ENCODE data around the gene RARRES1.

Gene RARRES1

DNA sequence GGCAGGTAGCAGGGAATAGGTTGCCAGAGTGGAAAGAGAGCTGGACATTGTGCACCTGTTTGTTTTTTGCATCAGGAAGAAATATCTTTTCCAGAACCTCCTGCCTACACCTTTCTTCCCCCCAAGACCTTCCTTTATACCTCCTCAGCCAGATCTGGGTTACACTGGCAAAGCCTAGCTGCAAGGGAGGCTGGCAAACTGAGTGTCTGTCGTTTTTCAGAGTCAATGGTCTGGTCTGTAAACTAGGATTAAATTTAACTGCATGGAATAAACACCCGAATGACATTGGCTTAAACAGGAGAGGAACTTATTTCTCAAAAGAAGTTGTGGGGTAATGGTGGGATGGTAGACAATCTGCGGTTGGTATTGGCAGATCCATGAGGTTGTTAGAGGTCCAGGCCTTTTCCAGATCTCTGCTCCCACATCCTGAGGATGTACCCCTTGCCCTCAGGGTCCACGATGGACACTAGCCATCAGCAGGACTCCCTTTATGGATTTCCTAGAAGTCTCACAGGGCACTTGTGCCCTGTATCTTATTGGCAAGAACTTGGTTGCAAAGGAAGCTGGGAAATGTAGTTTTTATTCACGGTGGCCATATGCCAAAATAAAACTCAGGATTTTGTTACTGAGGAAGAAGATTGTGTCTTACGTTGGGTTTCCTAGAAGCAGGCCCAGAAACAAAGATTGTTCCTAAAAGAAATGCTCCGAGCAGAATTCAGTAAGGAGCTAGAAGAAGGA lies 3.2 kb upstream of the RARRES1 start:
- in situ Hi-C loops (cut with MboI; ENCODE audit: low sequenced_read_pairs) = no loop called here

DNA sequence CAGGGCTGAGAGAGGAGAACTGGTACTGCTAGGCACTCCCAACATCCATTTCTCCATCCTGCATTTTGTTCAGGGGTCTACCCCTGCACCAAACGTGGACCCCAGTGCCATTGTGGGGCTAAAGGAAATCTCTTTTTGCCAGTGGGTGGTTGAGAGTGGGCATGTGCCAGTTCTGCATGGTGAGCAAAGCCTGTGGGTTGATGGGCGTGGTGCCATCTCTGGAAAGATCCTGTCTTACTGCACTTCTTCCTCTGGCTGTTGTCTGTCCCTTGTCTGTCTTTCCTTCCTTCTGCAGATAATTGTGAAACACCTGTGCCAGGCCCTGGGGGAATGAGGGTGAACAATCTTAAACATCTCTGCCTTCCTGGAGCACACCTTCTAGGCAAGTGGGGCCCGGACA lies 1.4 kb upstream of the RARRES1 start:
- in situ Hi-C loops (cut with MboI; ENCODE audit: low sequenced_read_pairs) = no loop called here

DNA sequence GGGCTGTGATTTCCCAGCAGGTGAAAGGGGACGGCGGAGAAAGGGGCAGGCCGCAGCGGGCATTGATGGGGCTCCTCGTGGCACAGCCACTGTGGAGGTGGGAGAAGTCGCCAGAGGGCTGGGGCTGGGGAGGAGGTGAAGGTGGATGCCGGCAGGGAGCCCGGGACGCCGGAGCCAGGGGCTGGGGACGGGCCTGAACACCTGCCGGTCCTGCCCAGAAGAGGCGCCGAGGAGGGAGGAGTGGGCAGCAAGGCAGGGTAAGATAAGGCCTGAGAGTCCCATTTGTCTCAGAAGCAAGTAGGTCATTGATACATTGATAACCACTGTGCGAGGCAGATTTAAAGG lies 571 bp upstream of the RARRES1 start:
- in situ Hi-C loops (cut with MboI; ENCODE audit: low sequenced_read_pairs) = no loop called here

DNA sequence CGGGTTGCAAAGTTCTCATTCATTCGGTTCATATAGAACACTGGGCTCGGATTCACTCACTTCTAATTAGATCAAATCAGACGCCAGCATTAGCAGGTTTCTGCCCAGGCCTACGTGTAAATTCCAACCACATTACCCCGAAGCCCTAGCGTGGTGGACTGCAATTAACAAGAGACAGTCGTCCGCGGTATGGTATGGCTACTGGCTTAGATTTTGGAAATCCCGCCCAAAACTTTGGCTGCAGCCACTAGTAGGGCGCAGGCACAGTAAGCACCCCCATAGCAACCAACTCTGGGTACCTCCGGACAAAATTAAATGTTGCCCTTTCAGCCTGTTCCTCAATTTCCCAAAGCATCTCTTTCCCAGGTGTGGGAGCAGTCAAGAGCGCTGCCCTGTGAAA lies 771 bp downstream of the RARRES1 start:
- in situ Hi-C loops (cut with MboI; ENCODE audit: low sequenced_read_pairs) = no loop called here

DNA sequence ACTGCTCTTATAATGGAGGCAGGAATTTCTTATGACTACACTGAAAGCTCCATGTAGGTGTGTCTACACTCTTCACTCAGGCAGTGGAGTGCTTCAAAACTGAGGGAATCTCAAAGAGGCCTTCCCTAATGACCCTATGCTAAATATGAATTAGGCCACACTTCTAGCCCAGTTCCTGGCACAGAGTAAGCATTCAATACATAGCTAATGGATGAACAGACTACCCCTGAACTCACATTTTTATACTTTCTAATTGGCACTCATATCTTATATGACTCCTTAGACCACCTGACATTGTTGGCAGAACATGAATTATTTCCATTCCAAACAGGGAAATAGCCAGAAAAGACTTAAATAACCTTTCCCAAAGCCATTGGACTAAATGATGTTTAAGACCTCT lies 3.4 kb downstream of the RARRES1 start:
- in situ Hi-C loops (cut with MboI; ENCODE audit: low sequenced_read_pairs) = no loop called here

DNA sequence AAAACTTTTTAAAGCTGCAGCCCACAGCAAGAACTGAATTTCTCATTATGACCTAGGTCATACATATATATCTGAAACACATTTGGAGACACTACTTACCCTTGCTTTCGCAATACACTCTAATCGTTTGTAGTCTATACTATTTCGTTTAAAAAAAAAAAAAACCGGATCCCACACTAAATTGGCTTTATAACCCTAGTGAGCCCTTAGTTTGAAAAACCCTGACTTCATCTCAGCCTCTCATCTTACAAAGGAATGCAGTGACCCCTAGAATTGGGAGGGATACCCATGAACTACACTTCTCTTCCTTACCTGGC lies 4.2 kb downstream of the RARRES1 start:
- in situ Hi-C loops (cut with MboI; ENCODE audit: low sequenced_read_pairs) = no loop called here

DNA sequence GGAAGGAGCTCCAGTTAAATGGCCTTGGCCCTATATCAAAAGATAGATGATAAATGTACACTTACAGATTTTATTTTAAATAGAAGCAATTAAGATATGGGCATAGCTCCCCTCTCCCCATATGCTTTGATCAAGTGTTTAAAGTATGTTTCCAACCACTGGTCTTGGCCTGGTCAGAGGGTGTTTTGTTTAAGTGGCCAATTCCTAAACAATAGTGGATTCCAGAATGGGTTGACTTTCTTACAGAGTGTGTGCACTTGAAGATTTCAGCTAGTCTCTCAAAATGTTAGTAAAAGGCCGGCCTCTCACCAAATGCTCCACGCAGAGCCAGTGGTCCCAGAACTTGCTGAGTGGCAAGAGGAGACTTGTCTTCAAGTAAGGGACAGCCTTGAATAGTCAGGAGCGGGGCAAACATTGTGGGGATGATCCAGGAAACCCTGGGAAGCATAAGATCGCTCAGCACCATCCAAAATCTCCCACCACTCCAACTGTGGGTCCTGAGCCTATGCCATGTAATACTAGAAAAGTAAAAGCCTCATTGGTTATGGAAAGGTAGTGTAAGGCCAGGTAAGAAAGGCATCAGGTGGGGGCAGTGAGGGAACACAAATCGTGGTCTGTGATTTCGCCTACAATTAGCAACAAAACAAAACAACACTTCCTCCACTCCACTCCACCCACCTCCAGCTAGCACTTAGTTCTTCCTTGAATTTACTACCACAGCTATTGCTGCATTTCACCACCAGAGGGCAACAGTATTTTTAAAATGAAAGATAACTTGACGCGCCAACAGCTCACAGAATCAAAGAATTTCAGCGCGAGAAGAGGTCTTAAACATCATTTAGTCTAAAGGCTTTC lies 4.8 kb downstream of the RARRES1 start:
- in situ Hi-C loops (cut with MboI; ENCODE audit: low sequenced_read_pairs) = no loop called here

DNA sequence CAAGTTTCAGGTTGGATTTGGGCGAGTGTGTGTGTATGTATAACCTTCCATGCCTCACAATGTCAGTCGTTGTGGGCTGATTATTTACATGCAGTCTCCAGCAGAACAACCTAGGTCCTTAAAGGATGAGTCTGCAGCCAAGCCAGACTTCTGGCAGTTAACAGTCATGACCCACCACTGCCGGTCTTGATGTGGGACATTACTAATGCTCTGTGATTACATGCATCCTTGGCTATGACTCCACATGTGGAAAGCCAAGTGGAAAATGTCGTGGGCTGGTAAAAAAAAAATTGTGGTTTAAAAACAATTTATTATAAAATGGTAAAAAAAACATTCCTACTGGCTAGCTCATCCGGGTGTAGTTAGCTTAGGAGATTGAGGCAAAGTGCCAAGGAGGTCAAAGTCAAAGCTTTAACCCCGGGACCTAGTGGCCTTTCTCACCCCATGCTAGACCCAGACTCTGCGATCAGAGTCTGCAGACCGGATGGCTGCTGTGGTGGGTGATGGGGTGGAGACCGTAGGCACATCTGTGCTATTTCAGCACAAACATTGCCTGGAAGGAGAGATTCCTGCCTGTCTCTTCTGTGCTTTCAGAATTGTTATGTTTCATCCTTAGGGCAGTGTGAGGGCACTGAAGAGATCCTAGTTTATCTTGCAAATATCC lies 6.8 kb downstream of the RARRES1 start:
- in situ Hi-C loops (cut with MboI; ENCODE audit: low sequenced_read_pairs) = no loop called here

DNA sequence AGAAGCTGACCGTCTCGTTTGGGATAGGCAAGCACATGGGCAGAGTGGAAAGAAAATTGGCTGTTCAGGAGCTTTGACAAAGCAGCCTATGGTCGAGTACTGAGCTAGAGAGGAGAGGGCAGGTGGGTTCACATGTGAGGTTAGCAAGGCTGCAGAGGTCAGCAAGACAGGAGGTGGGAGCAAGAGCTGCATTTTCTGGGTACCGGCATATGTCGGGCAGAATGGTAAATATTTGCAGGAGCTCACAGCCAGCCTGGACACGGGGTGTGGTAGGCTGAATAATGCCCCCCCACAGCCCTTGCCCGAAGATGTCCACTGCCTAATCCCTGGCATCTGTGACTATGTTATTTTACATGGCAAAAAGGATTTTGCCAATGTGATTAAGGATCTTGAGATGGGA lies 8.3 kb downstream of the RARRES1 start:
- in situ Hi-C loops (cut with MboI; ENCODE audit: low sequenced_read_pairs) = no loop called here

DNA sequence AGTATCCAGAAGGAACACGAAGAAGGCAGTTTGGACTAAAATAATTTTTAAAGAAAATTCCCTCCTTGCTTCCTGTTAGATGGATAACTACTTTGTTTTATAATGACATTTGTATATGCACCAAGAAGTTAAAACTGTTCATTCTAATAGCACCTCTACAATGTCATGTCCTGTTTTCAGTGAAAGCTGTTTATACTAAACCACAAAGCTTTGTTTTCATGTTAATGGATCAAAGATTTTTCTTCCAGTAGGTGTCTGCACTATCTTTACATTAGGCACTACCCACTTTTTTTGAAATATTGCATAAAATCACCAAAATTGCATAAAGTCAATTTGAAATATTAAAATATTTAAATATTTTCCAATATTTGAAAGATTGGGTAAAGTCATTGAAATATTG lies 10.1 kb downstream of the RARRES1 start:
- in situ Hi-C loops (cut with MboI; ENCODE audit: low sequenced_read_pairs) = no loop called here

DNA sequence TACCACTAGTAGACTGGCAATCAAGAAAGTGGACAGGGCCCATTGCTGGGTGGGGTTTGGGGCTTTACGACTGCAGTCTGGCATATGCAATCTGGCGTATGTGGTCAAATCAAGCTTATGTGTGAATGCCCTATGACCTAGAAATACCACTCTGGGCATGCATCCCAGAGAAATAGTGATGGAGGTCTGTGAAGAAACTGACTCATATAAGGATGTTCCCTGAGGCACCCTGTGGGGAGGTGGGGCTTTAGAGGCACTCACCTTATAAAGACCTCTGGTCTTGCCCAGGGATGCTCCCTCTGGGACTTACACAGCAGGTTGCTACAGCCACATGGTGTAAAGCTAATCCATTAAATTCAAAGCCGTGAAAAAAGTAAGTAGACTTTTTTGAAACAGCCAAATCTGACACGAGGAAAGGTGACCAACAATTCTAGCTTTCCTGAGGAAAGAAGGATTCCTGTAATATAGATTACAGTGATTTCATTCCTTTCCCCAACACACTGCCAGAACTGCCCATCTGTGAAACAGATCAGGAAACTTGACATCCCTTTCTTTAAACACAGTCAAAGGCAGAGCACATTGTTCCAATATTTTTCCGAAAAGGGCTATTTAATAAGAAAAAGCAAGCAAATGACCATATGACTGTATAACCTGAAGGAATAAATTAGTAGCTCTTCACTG lies 13.6 kb downstream of the RARRES1 start:
- in situ Hi-C loops (cut with MboI; ENCODE audit: low sequenced_read_pairs) = no loop called here

DNA sequence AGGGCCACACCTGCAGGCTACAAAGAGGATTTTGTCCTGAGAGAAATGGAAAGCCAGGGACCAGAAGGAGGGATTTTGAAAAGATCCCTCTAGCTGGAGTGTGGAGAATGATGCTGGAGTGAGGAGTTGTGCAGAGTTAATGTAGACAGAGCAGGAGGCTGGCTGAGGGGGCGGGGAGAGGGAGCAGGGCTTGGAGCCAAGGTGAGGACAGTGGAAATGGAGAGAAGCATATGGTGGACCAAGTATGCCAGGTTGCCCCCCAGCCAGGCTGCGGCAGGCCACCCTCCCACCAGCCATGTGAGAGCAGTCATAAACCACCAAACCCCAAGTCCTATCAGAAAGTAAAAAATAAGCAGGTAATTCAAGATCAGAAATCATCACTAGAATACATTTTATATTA lies 14.7 kb downstream of the RARRES1 start:
- in situ Hi-C loops (cut with MboI; ENCODE audit: low sequenced_read_pairs) = no loop called here

DNA sequence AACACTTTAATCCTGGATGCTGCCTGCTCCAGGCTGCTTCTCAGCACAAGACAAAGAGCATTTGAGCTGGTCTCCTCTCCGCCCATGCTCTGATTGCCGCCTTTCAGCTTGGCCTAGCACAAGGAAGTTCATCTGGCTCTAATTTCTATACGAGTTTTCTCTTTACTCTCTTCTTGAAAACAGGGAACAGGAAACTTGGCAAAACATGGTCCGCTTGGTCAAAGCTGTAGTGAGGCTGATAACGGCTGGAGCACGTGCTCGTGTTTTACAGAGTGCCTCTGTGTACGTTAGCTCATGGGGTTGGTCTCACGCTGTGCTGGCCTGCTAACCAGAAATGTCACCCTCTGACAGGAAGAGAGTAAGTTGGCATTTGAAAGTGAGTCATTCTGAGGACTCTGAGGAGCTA lies 19.2 kb downstream of the RARRES1 start:
- in situ Hi-C loops (cut with MboI; ENCODE audit: low sequenced_read_pairs) = no loop called here

DNA sequence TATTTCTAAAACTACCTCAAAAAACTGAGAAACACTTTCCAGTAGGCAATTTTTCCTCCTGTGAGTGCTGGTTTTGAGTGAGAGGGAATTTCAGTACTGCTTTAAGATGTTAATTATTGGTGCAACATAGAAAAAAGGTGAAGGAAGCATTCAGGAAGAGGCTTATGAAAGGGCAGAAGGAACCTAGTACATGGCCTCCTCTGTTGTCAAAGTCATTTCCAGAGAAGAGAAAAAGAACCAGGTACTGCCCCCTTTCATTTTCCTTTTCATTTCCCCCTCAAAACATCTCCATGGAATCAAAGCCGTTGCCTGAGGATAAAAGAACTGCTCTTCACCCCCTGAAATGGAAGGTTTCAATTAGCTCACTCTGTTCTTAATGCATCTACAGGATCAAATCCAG lies 19.8 kb downstream of the RARRES1 start:
- in situ Hi-C loops (cut with MboI; ENCODE audit: low sequenced_read_pairs) = no loop called here

DNA sequence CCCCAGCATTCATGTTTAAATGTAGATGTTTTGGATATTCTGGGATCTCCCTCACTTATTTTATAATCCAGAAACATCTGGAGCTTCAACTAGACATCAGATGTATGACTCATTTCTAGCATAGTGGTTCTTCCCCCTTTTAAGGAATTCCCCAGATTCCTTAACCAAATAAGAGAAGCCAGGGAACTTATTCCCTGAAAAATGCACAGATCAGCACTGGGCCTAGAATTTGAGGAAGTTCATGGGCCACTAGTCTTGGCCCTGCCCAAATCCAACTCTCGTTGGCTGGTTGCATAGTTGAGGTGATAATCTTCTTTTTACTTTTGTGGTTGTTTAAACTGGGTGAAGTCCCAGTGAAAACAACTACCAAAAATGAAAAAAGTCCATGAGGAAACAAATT lies 20.4 kb downstream of the RARRES1 start:
- in situ Hi-C loops (cut with MboI; ENCODE audit: low sequenced_read_pairs) = no loop called here

DNA sequence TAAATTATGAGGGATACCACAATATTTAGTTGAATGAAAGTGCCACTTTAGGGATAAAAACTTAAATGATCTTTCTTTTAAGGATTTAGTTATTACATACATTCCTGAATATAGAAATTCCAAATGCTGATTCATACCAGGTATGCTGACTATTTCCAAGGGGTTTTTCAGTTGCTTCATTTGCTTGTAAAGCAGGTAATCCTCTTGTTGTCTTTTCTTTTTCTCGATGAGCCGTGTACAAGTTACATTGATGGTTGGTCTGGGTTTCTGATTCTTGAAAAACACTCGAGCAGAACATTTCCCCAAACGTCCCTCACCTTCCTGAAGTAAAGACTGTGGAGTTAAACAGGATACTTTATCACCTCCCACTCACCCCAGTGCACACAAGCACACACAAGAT lies 21.7 kb downstream of the RARRES1 start:
- in situ Hi-C loops (cut with MboI; ENCODE audit: low sequenced_read_pairs) = no loop called here

DNA sequence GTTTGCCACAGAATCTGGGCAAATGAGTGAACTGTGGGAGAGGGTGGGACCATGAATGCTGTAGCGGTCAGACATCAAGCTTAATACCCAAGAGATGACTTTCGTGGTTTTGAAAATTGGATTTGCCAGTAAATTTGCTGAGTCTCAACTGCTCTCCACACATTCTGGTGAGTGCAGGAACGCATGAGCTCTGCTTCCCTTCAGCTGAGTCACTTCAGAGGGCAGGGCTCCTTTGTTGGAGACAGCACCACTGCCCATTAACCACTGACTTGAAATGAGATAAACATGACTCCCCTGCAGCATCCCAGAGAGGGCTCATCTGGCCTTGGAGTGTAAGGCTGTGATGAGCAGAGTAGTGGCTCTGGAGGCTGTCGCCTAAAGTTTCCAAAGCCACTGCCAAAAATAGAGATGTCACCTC lies 22.6 kb downstream of the RARRES1 start:
- in situ Hi-C loops (cut with MboI; ENCODE audit: low sequenced_read_pairs) = no loop called here

DNA sequence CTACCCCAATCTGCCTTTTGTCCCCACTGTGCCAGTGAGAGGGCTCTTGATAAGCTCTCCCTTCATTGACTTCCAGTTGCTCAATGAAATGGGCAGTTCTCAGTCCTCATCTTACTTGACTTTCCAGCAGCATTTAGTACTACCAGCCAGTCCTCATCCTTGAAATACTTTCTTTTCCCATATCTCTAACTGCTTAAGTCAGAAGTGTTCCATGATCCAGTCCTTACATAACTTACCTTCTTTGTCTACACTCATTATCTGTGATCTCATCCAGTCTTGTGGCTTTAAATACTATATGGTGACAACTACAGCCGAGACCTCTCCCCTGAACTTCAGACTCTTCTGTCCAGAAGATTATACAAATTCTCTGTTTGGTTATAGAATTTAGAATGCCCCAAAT lies 28.7 kb downstream of the RARRES1 start:
- in situ Hi-C loops (cut with MboI; ENCODE audit: low sequenced_read_pairs) = no loop called here

DNA sequence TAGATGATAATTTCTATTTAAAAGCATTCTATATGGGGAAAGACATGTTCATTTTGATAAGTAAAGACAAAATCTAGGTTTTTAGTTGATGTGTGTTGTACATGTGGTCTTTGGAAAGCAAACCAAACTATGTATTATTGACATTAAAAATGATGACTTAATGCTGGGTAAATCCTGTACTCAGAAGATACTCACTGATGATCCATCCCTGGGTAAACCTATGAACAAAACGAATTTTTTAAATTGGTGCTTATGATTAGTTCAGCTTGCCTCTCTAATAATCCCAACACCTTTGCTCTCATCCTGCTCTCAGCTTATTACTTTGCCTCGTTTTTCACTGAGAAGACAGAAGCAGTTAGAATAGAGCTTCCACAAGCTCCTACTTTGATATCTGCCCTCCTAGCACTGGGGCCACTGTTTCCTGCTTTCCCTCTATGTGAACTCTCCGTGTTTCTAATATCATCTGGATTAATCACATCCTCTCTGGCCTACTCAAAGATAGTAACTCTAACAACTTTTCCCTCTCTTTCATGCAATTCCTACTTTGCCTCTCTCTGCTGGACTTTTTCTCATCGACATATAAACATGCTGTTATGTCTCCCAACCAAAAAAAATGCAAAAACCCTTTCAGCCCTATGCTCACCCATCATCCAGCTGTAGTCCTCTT lies 29.3 kb downstream of the RARRES1 start:
- in situ Hi-C loops (cut with MboI; ENCODE audit: low sequenced_read_pairs) = no loop called here

DNA sequence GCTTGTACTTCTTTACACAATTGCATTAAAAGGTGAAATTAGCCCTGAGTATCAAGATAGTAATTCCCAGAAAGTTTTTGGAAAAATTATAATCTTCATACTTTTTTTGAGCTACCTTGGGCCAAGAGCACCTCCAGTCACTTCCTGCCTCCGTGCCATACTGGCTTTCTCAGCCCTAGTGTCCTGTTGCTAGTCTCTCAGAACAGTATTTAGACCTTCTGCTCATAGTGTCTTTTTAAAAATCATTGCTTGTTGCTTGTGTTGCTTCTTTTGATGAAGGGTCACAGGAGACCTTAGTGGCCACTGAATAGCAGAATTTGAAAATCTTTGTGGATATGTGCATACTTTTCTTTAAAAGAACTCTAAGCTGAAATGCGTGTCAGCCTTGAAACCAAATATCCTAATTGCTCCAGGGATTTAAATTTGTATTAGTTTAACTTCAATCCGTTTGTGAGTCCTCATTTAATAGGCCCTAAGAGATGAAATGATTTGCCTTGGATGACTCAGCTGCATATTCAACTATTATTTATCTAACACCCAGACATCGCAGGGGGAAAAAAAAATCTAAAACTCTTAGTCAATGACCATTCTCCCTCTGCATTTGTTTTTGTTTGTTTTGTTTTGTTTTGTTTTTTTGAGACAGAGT lies 30.7 kb downstream of the RARRES1 start:
- in situ Hi-C loops (cut with MboI; ENCODE audit: low sequenced_read_pairs) = no loop called here

DNA sequence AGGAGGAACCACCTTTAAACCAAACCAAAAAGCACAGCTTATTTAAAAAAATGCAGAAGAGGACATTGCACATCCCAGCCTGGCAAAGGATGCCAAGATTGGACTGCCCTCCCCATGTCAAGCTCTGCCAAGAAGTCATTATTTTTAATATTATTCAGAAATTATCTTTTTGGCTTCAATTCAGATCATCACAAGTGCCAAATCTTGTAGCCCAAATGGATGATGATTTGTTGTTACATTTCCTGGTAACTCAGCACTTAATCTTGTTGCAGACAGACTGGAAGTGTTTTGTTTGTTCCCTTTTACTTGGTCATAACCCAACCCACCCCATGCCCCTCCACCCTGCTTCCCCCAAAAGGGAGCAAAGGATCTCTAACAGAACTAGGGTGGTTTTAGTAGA lies 31.7 kb downstream of the RARRES1 start:
- in situ Hi-C loops (cut with MboI; ENCODE audit: low sequenced_read_pairs) = no loop called here
